Pancreas (tissue), 10 donors: ENCODE results near the gene PMEPA1. TPM values are rescaled to one million over a fixed set of nuclear protein-coding genes. Genes with fewer than 3 reads are reported as not detected.

Experiments
- ATAC-seq, 4 donors: fragments of 200-7000 bp; cut with Tn5 transposase; one replicate each; pipeline versions ENCODE4 v1.8.0 to v1.9.1; 2020; ENCODE audit warnings: mild to moderate bottlenecking in 4 of 4, moderate library complexity in 4 of 4
- DNase-seq, 6 donors: peaks; one replicate each; pipeline ENCODE4 v3.0.0-alpha.2; 2020
- FAIRE-seq: peaks from 2 replicates; lab custom pipeline; 2012; peaks lifted over from hg19 to GRCh38; lab: Jason Lieb, UNC
- H3K27ac ChIP-seq, 4 donors: fragments of 200-600 bp; sonication (generic); 1 replicate in 3 of 4; 2 replicates in 1 of 4; pipeline versions ENCODE4 v1.5.0 to v1.8.0; 2020
- H3K27me3 ChIP-seq, 4 donors: fragments of 200-600 bp; one replicate each; pipeline ENCODE4 v1.8.0; 2021
- H3K36me3 ChIP-seq, 3 donors: fragments of 200-600 bp; sonication (generic) in 1 of 3; one replicate each; pipeline versions ENCODE4 v1.5.0 to v1.8.0; 2020 to 2021
- H3K4me1 ChIP-seq, 3 donors: fragments of 200-600 bp; one replicate each; pipeline ENCODE4 v1.8.0; 2021
- H3K4me3 ChIP-seq, 4 donors: fragments of 200-600 bp; sonication (generic) in 2 of 4; one replicate each; pipeline versions ENCODE4 v1.5.0 to v1.8.0; 2020 to 2021
- H3K9me3 ChIP-seq, 4 donors: fragments of 200-600 bp; one replicate each; pipeline ENCODE4 v1.8.0; 2021
- CTCF ChIP-seq, 4 donors: fragments of 200-600 bp; sonication (generic) in 3 of 4; IDR thresholded peaks; one replicate each; pipeline versions ENCODE4 v1.5.0 to v1.8.0; 2021; ENCODE audit warnings: antibody characterized with exemption in 4 of 4
- WGBS, 2 donors: extraction: QIAGEN DNeasy Blood & Tissue Kit; methylation state at CpG; one replicate each; pipeline ENCODE4 v1.1.7; 2013; 5-methylcytosine and 5-hydroxymethylcytosine counted together
- intact Hi-C, 3 donors: fragments of 100-400 bp; cut with DNase I; formaldehyde crosslinking; loops; one replicate each; pipeline versions ENCODE4 v1.11.1 to v1.14.2; 2022
- polyA plus RNA-seq, 2 donors: library from polyadenylated mRNA; stranded (reverse); fragments of 200-250 nt; gene quantifications; one replicate each; pipeline ENCODE4 v1.2.3, GENCODE V29; 2013
- total RNA-seq, 6 donors: library from RNA; stranded (reverse); fragmentation: NEBNext Ultra II Directional in 4 of 6; extraction: Animal tissue kit (Norgen Biotek cat#: 25700) in 4 of 6; gene quantifications; one replicate each; pipeline versions ENCODE4 v1.2.1 to v1.2.4, GENCODE V29; 2021 to 2023
- donor health status: healthy with polysubstance abuse.
- donor health status: DM: no; HTN: no; CAD: no; lungs with moderate emphysema.
- donor health status: DM: no; HTN: no; CAD: no.
- donor health status: control.
- donor health status: control.
- donor health status: Bipolar disorder and iron deficiency.
- donor health status: DM: yes; HTN: yes; CAD: no.
- donor health status: DM: no; HTN: no; CAD: no.
- donor health status: DM: no; HTN: no; CAD: no.
- donor health status: DM: yes; HTN: yes; CAD: no.

The PMEPA1 gene
- total and polyA plus RNA-seq, 8 donors: 24.8 to 98.2 (median 33.6) TPM

DNA sequence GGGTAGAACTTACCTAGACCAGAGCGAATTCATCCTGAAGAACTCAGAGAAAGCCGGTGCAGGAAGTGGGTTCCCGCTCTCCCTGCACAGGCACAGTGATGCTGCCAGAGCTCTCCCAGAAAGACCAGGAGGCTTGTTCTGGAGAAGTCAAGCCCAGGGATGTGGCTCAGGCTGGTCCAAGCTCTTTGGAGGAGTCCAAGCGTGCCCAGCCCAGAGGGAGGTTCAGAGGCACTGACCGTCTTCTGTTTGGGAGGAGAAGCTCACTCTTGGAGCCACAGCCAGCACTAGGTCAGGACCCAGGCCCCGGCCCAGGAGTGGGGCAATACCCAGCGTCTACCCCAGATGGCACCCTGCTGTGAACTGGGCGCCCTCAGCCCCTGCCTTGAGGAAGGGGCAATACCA lies 1.5 kb upstream of the PMEPA1 start:
- peak overlapping the region; percentile 85 to 91 (median 90) for H3K27ac ChIP-seq
- DNase-seq: no peak

GRCh38 chr20:57710841-57711240 lies 1.0 kb upstream of the PMEPA1 start:
- Histone ChIP-seq H3K4me3 (peak overlapping the region; percentile 70 to 95 (median 82)), H3K4me1 (peaks cover 0 to 10% (median 8%) of the 10 kb centered on the region in 3 donors), H3K9me3 (no peaks in the 10 kb centered on the region), H3K27ac (peak overlapping the region; percentile 85 to 91 (median 90)), H3K36me3 (no peaks in the 10 kb centered on the region), H3K27me3 (no peaks in the 10 kb centered on the region)
- 5 to 6% methylated on average over 6 of the region's 6 CpGs for WGBS, 2 donors
- intact Hi-C loops: no loop called here
- DNase-seq (no peak), ATAC-seq (peak in 2 of 4 donors; percentile 6), FAIRE-seq (no peak)
- TF ChIP-seq CTCF (IDR thresholded peaks at IDR 0.05): no peak

More for the DNA sequence above, 1.5 kb upstream of the PMEPA1 start:
- no peaks in the 10 kb centered on the region for H3K9me3 ChIP-seq
- TF ChIP-seq CTCF (IDR thresholded peaks at IDR 0.05): no peak
- ATAC-seq (no peak), FAIRE-seq (no peak)
- H3K36me3 ChIP-seq: no peaks in the 10 kb centered on the region
- no peaks in the 10 kb centered on the region for H3K27me3 ChIP-seq
- H3K4me3 ChIP-seq: peak overlapping the region in 3 of 4 donors; percentile 70 to 95 (median 79)
- peaks cover 0 to 10% (median 8%) of the 10 kb centered on the region in 3 donors for H3K4me1 ChIP-seq
- intact Hi-C loops: no loop called here
- 62 to 76% methylated on average over 8 of the region's 8 CpGs for WGBS, 2 donors

- DNase-seq (peak in 4 of 6 donors; percentile 42 to 82 (median 64)), FAIRE-seq (no peak), ATAC-seq (no peak)
- WGBS, 2 donors: 4 to 8% methylated on average over 60 to 108 of the region's 108 CpGs
- intact Hi-C loops: no loop called here
- peaks cover 0 to 10% (median 8%) of the 10 kb centered on the region in 3 donors for H3K4me1 ChIP-seq
- no peaks in the 10 kb centered on the region for H3K9me3 ChIP-seq
- TF ChIP-seq CTCF (IDR thresholded peaks at IDR 0.05): no peak
- H3K4me3 ChIP-seq: peak overlapping the region; percentile 26 to 95 (median 82)
- H3K27me3 ChIP-seq: no peaks in the 10 kb centered on the region
- peak overlapping the region; percentile 7 to 90 (median 50) for H3K27ac ChIP-seq
- H3K36me3 ChIP-seq: no peaks in the 10 kb centered on the region
Measured at GRCh38 chr20:57708694-57709673, 831 bp downstream of the PMEPA1 start.

GRCh38 chr20:57707849-57708693 lies 1.7 kb downstream of the PMEPA1 start:
- DNase-seq: no peak
- H3K36me3 ChIP-seq: no peaks in the 10 kb centered on the region
- H3K4me1 ChIP-seq: peaks cover 0 to 10% (median 8%) of the 10 kb centered on the region in 3 donors
- no peak for TF ChIP-seq CTCF (IDR thresholded peaks at IDR 0.05)
- peak overlapping the region; percentile 15 to 95 (median 82) for H3K4me3 ChIP-seq
- H3K27ac ChIP-seq: peak overlapping the region; percentile 7 to 90 (median 50)
- intact Hi-C loops: no loop called here
- no peak for FAIRE-seq
- H3K9me3 ChIP-seq: no peaks in the 10 kb centered on the region
- H3K27me3 ChIP-seq: no peaks in the 10 kb centered on the region
- WGBS, 2 donors: 54 to 58% methylated on average over 23 of the region's 23 CpGs
- no peak for ATAC-seq
